NOMO-1 treated with DMSO at 0.1 percent for 48 hours (cell line): Measurements from ENCODE around the gene MACF1.

Experiments
- DNase-seq: peaks from one replicate; lab custom pipeline; 2025; ENCODE audit not compliant: unreplicated experiment; lab: John Stamatoyannopoulos, UW

The MACF1 gene

GRCh38 chr1:39213511-39214002, 9.1 kb downstream of the MACF1 start:
- no peak for DNase-seq

GRCh38 chr1:39214021-39214713, 9.7 kb downstream of the MACF1 start:
- no peak for DNase-seq

- DNase-seq, result no peak
Observed at GRCh38 chr1:39214714-39214997, 10.2 kb downstream of the MACF1 start.

- peak; percentile 80 for DNase-seq
Observed at GRCh38 chr1:39214998-39215873, 10.7 kb downstream of the MACF1 start.

GRCh38 chr1:39216771-39217170, 12.3 kb downstream of the MACF1 start:
- DNase-seq, result peak; percentile 39

GRCh38 chr1:39220891-39221870, 16.7 kb downstream of the MACF1 start:
- no peak for DNase-seq

- DNase-seq, result no peak
Observed at GRCh38 chr1:39224295-39224829, 19.9 kb downstream of the MACF1 start.

GRCh38 chr1:39226836-39227235, 22.3 kb downstream of the MACF1 start:
- DNase-seq, result no peak

- DNase-seq, result no peak
Observed at GRCh38 chr1:39228252-39228651, 23.8 kb downstream of the MACF1 start.

GRCh38 chr1:39229504-39229903, 25.0 kb downstream of the MACF1 start:
- DNase-seq, result no peak

GRCh38 chr1:39230261-39231190, 26.0 kb downstream of the MACF1 start:
- peak; percentile 83 for DNase-seq

- DNase-seq, result no peak
Observed at GRCh38 chr1:39236971-39237370, 32.5 kb downstream of the MACF1 start.

- no peak for DNase-seq
Observed at GRCh38 chr1:39238476-39238875, 34.0 kb downstream of the MACF1 start.

- DNase-seq, result no peak
Observed at GRCh38 chr1:39239968-39240367, 35.5 kb downstream of the MACF1 start.

GRCh38 chr1:39243302-39243701, 38.8 kb downstream of the MACF1 start:
- no peak for DNase-seq

GRCh38 chr1:39250460-39251240, 46.2 kb downstream of the MACF1 start:
- no peak for DNase-seq

GRCh38 chr1:39255222-39255621, 50.7 kb downstream of the MACF1 start:
- DNase-seq, result no peak

- DNase-seq, result peak; percentile 18
Observed at GRCh38 chr1:39258146-39258924, 53.8 kb downstream of the MACF1 start.
